NCI-H345 treated with DMSO at 0.1 percent for 48 hours (cell line): Measurements from ENCODE around the gene CYP26C1.

Experiments used
- DNase-seq: peaks from one replicate; lab custom pipeline; 2025; ENCODE audit not compliant: unreplicated experiment; lab: John Stamatoyannopoulos, UW

CYP26C1 gene

GRCh38 chr10:93110472-93111146 is 50.0 kb downstream of the CYP26C1 start:
- DNase-seq = no peak

- no peak for DNase-seq
These were observed 52.4 kb downstream of the CYP26C1 start for GRCh38 chr10:93113042-93113441.

GRCh38 chr10:93115661-93116383 is 55.2 kb downstream of the CYP26C1 start:
- DNase-seq = no peak
